Islet precursor cell (in vitro differentiated cells): ENCODE data around the gene ZBTB44.
"Not testable (repeated sequence)": the region's sequence is repeated elsewhere in the genome, so short reads cannot be mapped to it uniquely, and the experiment has no call there.

Source experiments
- DNase-seq: peaks from one replicate; pipeline ENCODE4 v3.0.0-alpha.2; 2018

Gene ZBTB44

DNA sequence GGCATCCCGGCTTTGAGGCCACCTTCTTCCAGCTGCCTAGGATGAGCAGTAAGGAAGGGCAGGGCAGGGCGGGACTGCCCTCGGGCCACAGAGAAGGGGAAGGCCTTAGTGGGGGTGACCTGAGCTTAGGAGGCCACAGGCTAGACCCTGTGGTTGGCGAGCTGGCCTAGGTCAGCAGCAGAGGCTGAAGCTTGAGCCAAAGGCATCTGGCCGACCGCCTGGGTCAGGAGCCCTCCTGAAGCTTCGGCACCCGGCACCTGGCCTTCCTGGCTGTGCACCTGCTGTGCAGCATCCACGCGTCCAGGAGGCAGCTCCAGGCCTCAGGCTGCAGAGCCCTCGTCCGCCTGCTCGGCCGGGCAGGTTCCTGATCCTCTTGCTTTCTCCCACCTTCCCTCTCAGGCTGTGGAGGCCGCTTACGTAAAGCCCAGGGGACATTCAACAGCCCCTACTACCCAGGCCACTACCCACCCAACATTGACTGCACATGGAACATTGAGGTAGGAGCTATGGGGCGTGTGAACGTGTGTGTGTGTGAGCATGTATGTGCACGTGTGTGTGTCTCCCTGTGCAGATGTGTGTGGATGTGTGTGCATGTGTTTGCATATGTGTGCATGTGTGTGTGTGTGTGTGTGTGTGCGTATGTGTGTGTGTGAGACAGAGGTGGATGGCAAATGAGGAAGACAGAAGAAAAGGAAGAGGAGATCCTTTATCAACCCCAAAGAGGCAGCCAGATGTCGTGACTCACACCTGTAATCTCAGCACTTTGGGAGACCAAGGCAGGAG is 120.3 kb downstream of the ZBTB44 start:
- no peak for DNase-seq

DNA sequence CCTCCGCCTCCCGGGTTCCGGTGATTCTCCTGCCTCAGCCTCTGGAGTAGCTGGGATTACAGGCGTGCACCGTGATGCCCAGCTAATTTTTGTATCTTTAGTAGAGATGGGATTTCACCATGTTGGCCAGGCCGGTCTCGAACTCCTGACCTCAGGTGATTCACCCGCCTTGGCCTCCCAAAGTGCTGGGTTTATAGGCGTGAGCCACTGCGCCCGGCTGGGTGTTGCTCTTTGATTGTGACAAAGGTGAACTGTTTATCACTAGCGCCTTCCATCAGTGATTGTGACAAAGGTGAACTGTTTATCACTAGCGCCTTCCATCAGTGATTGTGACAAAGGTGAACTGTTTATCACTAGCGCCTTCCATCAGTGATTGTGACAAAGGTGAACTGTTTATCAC is 121.2 kb downstream of the ZBTB44 start:
- not testable (repeated sequence) for DNase-seq

DNA sequence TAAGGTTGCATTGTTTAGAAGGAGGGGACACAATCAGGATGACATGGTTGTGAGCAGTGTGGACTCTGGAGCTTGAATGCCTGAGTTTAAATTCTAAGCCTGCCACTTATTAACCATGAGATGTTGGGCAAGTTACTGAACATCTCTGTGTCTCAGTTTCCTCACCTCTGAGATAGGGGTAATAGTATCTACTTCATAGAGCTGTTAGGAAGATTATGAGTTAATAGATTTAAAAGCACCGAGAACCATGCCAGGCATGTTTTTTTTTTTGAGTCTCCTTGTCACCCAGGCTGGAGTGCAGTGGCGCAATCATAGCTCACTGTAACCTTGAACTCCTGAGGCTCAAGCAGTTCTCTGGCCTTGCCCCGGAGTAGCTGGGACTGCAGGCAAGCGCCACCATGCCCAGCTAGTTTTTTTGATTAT is 121.9 kb downstream of the ZBTB44 start:
- no peak for DNase-seq

DNA sequence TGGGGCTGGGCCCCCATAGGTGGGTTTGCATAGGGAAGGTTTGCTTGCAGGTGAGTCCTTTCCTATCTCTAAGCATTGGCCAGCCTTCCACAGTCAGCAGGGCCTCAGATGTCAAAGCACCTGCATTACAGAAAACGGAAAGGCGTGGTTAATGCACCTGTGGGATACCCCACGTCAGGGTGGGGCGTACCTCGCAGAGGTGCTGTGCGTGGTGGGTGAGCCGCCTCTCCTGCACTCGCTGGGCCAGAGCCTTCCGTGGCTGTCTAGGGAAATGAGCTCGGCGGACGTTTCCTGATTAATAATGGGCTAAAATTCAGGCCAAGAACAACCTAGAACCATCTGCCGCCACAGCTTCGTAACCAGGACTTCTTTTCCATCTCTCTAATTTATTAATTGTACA is 122.8 kb downstream of the ZBTB44 start:
- DNase-seq, result no peak

DNA sequence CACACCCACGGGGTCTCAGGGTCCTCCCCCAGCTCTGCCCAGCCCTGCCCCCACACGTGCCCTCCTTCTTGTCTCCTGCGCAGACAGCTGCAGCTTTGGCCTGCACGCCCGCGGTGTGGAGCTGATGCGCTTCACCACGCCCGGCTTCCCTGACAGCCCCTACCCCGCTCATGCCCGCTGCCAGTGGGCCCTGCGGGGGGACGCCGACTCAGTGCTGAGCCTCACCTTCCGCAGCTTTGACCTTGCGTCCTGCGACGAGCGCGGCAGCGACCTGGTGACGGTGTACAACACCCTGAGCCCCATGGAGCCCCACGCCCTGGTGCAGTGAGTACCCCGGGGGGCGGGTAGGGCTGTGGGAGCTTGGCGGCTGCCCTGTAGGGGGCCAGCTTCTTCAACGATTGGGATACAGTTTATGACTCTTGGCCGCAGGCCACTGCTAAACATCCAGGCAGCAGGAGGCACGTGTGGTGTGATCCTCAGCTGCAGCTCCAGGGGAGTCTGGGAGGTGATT is 124.3 kb downstream of the ZBTB44 start:
- DNase-seq, result no peak

DNA sequence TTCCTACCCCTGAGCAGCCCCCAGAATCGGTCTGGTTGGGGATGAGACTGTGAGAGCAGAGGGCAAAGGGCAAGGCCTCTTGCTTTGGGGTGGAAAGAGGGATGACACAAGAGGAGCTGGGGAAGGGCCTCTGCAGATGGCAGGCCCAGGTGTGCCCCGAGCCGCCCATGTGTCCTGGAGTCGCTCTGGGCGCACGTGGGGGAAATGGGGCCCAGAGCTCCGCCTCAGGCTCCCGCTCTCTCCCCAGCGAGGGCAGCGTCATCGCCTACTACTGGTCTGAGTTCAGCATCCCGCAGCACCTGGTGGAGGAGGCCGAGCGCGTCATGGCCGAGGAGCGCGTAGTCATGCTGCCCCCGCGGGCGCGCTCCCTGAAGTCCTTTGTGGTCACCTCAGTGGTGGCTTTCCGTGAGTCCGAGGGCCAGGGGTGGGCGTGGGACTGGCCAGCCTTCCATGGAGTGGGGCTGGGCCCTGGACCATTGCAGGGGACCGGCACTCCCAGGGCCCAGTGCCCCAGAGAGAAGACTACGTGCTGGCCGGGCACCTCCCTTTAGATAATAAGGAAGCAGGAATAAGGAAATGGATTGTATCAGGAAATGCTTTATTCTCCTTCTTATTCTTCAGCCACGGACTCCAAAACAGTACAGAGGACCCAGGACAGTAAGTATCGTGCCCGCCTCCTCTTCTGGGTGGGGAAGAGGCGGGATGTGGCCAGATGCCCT is 125.1 kb downstream of the ZBTB44 start:
- no peak for DNase-seq

DNA sequence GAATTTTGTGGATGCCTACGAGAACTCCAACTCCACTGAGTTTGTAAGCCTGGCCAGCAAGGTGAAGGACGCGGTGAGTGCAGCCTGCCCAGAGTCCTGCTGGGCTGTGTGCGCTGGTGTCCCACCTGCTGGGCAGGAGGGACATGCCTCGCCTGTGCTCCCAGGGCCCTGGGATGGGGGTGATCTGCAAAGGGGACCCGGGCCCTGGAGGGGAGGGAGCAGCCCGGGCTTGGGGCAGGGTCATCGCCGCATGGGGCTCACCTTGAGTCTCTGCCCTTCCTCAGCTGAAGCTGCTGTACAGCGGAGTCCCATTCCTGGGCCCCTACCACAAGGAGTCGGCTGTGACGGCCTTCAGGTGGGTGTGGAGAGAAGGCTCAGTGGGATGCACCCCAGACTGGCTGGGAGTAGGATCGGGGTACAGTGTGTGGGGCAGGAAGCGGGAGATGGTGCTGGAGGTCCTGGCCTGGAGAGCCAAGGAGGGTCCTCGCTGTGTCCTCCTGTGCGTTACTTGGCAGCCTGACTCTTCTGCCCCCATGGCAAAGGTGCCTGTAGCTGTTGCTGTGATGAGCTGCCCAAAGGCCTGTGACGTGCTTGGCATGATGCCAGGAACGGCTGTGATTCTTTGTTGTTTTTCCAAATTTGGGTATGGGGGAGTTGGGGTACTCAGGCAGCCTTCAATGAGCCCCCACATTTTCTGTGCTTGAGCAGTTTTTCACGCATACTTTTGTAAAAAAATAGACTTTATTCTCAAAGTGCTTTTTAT is 126.0 kb downstream of the ZBTB44 start:
- no peak for DNase-seq

DNA sequence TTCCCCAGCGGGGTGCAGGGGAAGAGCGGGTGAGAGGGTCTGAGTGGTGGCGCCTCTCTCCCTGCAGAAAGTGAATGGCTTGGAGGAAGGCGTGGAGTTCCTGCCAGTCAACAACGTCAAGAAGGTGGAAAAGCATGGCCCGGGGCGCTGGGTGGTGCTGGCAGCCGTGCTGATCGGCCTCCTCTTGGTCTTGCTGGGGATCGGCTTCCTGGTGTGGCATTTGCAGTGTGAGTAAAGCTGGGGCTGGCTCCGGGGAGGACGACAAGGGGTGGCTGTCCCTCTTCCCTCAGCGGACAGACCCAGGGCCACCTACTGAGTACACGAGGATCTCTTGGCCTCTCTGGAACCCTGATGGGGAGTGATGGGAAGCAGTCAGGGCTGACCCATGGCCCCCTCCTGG is 126.7 kb downstream of the ZBTB44 start:
- DNase-seq, result no peak

DNA sequence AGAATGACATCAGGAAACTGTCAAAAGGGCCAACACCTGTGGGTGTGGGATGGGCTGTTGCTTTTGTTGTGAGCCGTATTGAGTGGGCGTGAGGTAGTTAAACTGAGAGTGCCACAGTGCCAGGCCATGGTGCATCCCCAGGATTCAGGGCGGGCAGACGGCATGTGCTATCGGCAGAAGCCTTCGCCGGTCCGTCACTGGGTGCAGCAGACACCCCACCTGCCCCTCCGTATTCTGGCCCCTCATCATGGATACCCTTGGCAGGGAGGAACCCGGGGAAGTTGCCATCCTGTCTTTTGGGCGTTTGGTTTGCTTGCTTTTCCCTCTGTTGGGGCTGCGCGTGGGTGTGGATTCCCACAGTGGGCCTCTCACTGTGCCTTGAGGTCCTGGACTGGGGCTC is 127.6 kb downstream of the ZBTB44 start:
- DNase-seq, result no peak

DNA sequence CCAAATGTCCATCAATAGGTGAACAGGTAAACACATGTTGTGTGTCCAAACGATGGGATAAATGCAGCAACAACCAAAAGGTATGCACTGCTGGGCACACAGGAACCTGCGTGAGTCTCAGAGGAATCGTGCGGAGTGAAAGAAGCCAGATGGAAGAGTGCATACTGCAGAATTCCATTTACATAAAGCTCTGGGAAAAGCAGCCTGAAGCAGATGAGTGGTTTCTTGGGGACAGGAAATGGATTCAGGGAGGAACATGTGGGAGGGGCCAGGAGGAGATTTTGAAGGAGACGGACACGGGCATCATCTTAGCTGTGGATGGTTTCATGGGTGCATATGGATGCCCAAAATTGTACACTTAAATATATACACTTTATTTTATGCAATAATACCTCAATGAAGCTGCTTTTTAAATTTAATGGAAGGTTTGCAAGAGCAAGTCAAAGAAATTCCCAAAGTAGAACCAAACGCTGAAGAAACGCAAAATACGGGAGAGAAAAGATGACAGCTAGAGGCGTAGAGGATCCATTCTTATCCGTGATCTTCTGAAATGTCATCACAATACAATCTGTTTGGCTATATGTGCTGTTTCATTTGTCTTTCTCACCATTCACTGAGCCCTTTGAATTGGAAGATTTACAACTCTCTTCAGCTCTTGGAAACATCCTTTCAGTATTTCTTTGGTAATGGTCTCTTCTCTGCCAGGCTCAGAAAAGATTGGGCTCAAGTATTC is 130.7 kb downstream of the ZBTB44 start:
- no peak for DNase-seq

DNA sequence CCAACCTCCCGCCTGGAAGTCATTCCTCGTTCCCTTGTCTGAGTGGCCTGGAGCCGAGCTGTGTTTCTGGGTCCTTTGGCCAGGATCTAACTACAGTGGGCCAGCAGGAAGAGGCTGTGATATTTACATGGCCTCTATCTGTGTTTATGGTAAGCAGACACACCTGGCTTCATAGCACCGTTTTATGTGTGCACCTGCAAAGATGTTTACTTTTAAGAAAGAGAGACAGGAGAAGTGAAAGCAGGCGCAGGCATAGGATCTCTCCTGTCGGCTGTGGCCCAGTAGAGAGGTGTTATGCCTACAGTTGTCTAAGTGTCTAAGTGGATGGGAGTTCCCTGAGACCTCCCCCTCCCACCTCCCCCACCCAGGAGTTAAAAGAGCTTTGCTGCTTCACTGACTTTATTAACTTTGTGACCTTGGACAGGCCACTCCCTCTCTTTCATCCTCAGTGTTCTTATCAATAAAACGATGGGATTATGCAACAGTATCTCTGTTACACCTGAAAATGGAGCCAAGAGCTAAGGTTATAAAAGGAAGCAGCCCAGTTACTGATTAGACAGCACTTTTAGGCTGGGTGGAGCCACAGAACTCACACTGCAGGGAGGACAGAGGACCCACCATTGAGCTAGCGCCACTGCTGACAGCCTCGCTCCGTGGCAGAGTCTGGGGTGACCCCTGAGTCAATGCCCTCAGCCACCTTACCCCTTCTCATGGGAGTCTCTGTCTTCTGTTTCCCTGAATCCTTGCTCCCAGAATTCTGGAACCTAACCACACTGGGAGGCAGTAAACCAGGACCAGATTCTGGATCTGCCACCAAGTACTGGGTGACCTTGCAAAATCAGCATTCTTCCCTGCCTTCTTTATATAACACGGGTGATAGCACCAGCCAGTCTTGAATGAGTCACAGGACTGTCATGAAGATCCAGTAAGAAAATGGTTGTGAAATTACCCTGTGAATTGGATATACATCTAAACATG is 133.1 kb downstream of the ZBTB44 start:
- DNase-seq, result peak; percentile 48

DNA sequence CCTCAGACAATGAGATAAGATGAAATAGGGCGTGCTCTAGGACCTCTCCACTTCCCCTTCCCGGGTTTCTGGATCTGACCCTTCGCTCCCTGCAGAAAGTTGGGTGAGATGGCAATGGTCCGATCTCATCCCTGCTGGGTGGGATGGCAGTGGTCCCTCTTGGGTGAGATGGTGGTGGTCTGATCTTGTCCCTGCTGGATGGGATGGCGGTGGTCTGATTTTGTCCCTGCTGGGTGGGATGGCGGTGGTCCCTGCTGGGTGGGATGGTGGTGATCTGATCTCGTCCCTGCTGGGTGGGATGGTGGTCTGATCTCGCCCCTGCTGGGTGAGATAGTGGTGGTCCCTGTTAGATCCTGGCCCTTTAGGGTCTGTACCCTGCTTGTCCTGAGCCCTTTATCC is 133.8 kb downstream of the ZBTB44 start:
- no peak for DNase-seq

DNA sequence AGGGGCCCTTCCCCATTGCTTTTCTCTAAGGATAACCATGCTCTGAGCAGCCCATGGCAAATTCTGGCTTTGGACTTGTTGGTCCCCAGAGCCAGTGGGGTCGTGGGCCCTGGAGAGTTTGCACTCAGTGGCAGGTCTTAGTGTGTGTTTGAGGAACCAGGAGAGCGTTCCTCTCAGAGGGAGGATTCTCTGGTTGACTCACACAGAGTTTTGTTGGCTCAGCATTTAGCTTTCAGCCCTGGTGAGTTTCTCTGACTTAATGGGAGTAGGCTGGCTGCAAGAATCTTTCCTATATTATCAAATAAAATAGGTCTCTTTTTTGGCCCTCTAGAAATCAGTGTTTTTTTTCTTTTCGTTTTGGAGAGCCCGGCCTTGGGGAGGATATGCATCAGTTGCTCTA is 134.2 kb downstream of the ZBTB44 start:
- DNase-seq, result no peak

DNA sequence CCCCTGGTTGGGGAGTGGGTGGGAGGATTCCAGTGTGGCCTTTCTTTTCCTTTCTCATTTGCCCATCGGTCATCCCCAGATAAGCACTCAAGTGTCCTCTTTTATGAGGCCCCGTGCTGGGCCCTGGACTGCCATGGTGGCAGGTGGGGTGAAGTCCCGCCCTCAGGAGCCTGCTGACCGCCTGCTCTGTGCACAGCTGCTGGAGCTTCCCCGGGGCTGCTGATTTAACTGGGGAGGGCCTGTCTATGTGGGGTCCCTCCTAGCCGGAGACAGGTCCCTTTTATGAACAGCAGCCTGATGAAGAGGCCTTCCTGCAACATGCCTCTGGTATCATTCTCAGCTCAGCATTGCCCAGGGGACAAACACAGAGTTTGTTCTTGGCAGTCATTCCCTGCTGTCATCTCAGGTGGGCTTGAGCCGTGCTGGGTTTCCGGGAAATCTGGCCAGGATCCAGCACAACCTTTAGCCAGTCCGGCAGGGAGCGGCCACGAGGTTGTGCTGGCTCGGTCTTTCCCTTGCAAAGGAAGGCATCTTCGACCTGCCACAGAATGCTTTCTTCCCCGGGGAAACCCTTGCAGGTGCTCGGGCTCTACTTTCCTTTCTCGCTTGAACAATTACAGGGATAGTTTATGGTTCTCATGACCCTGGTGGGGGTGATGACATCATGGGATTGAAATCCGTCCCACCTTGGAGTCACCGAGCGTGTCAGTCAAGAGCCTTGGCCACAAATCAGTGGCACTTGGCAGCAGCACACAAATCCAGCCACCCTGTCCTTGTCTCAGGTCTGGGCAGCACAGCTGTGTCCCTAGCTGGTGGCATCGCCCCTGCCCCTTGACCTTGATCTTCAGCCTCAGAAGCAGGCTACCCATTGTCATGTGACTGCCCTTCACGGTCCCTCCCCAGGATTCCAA is 135.1 kb downstream of the ZBTB44 start:
- DNase-seq, result no peak

DNA sequence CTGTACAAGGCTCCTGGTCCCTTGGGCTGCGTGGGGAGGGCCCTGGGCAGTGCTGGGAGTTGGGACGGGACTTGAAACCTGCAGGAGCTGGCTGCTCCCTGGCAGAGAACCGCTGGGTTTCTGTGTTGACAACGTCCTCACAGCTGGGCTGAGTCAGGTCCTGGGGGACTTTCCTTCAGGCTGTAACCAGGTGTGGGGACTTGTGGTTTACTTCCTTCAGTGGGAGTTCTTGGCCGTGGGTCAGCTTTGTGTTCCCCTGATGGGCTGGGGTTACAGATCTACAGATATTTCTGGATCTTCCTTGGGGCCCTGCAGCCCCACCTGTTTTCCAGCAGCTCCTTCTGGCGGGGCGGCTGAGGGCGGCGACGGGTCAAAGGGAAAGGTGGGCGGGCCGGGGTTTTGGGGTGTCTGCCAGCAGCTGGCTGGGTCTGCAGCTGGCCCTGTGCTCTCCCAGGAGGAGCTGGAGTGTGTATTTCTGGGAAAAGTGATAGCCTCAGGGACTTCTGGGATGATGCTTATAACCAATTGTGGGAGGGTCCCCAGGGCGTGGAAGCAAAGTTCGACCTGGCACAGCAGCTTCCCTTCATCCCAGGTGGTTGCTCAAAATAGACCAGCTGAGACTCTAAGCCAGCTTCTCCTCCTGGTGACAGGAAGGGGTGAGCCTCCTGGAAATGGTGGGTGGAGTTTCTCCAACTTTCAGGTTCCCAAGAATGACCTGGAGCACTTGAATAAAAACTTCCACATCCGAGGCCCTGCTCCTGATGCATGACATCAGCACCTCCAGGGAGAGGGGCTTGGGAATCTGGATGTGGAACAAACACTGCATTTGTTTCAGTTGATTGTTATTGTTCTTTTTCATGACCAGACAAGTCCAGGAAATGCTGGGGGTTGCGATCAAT is 136.0 kb downstream of the ZBTB44 start:
- peak; percentile 45 for DNase-seq

DNA sequence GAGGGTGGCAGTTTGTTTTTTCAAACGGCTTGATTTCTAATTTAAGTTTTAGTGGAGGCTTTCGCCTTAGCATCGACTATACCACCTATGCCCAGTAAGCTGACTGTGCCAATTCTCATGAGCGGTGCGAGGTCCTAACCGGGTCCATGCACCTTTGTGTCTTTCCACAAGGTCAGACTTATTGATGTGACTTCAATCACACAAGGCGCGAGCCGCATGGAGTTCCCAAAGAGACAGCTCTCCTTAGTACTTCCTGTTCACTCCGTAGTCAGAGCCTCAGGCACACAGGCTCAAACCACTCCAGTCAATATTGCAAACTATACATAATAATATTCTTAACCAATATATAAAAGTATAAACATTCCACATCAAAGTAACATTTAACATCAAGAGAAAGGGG is 136.9 kb downstream of the ZBTB44 start:
- DNase-seq, result no peak
